ENCODE data around the gene RPS6KA6.

DNA sequence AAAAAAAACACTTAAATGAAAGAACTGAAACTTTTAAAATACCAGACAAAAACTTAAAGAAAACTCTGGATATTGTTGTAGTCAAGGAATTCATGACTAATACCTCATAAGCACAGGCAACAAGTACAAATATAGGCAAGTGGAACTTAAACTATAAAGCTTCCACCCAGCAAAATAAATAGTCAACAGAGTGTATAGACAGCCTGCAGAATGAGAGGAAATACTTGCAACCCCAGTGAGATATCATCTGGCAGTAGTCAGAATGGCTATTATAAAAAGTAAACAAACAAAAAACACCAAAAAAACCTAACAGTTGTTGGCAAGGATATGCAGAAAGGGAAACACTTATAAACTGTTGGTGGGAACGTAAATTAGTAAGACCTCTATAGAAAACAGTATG, 9.6 kb upstream of the RPS6KA6 start:
- TF ChIP-seq, protein P1, sequence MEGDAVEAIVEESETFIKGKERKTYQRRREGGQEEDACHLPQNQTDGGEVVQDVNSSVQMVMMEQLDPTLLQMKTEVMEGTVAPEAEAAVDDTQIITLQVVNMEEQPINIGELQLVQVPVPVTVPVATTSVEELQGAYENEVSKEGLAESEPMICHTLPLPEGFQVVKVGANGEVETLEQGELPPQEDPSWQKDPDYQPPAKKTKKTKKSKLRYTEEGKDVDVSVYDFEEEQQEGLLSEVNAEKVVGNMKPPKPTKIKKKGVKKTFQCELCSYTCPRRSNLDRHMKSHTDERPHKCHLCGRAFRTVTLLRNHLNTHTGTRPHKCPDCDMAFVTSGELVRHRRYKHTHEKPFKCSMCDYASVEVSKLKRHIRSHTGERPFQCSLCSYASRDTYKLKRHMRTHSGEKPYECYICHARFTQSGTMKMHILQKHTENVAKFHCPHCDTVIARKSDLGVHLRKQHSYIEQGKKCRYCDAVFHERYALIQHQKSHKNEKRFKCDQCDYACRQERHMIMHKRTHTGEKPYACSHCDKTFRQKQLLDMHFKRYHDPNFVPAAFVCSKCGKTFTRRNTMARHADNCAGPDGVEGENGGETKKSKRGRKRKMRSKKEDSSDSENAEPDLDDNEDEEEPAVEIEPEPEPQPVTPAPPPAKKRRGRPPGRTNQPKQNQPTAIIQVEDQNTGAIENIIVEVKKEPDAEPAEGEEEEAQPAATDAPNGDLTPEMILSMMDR (IDR thresholded peaks at IDR 0.05) = no peak
- no peak for TF ChIP-seq POLR2AphosphoS5 (IDR thresholded peaks at IDR 0.05)
- no peak for TF ChIP-seq POLR2A (IDR thresholded peaks at IDR 0.05)

Measured in stomach (tissue), 4 donors.